IMR-90 (cell line): ENCODE measurements around the gene ATXN1. TPM values are rescaled to one million over a fixed set of nuclear protein-coding genes. Genes with fewer than 3 reads are reported as not detected.

Experiments used
- ATAC-seq: fragments of 200-7000 bp; cut with Tn5 transposase; 2 replicates; pipeline ENCODE4 v1.9.1; 2020; ENCODE audit warnings: low read depth, mild to moderate bottlenecking, moderate library complexity
- BruUV-seq: library from RNA; stranded (reverse); fragments of 400-500 nt; replicated peaks from 2 replicates; lab custom pipeline; 2021; lab: Mats Ljungman, UMichigan
- CTCF ChIA-PET: fragments of 300-600 bp; formaldehyde crosslinking; extraction: SDS; loops from one replicate; lab custom pipeline; 2021; ENCODE audit warnings: antibody characterized with exemption; lab: Yijun Ruan, JAX
- POLR2A ChIA-PET: fragments of 300-600 bp; sonication (Branson Sonifier 250); formaldehyde crosslinking; loops from one replicate; lab custom pipeline; 2022; ENCODE audit warnings: antibody characterized with exemption; ENCODE audit not compliant: unreplicated experiment; lab: Charles Lee
- DNase-seq: peaks from one replicate; pipeline ENCODE4 v3.0.0; 2013
- H2AFZ ChIP-seq: replicated peaks from 2 replicates; pipeline ENCODE3; 2013; ENCODE audit warnings: low read length, mild to moderate bottlenecking; ENCODE audit not compliant: poor library complexity
- H2AK5ac ChIP-seq: 2 replicates; pipeline ENCODE4 v1.6.1; 2013; ENCODE audit warnings: low read depth, low read length, inconsistent platforms
- H2AK9ac ChIP-seq: replicated peaks from 2 replicates; pipeline ENCODE3; 2013; ENCODE audit warnings: mild to moderate bottlenecking, low read depth, low read length, moderate library complexity; ENCODE audit not compliant: poor library complexity
- H2BK120ac ChIP-seq: 2 replicates; pipeline ENCODE4 v1.6.1; 2013; ENCODE audit warnings: low read depth, low read length, inconsistent platforms
- H2BK15ac ChIP-seq: 3 replicates; pipeline ENCODE4 v1.6.1; 2013; ENCODE audit warnings: low read depth, low read length, inconsistent platforms
- H2BK20ac ChIP-seq: 2 replicates; pipeline ENCODE4 v1.6.1; 2013; ENCODE audit warnings: low read depth, mild to moderate bottlenecking, inconsistent platforms, low read length, moderate library complexity
- H2BK5ac ChIP-seq: 2 replicates; pipeline ENCODE4 v1.6.1; 2013; ENCODE audit warnings: mild to moderate bottlenecking, low read depth, low read length, inconsistent platforms; ENCODE audit not compliant: poor library complexity, severe bottlenecking
- H3K14ac ChIP-seq: replicated peaks from 2 replicates; pipeline ENCODE4 v1.6.1; 2013; ENCODE audit warnings: low read depth, low read length, inconsistent platforms
- H3K18ac ChIP-seq: 2 replicates; pipeline ENCODE4 v1.6.1; 2013; ENCODE audit warnings: low read depth, low read length, control low read depth
- H3K23ac ChIP-seq: 2 replicates; pipeline ENCODE4 v1.6.1; 2013; ENCODE audit warnings: low read depth, low read length, inconsistent platforms
- H3K27ac ChIP-seq: 2 replicates; pipeline ENCODE4 v1.5.1; 2013; ENCODE audit warnings: mild to moderate bottlenecking, control low read depth, low read length; ENCODE audit not compliant: insufficient read depth
- H3K27me3 ChIP-seq: 2 replicates; pipeline ENCODE4 v1.6.1; 2013; ENCODE audit warnings: low read length; ENCODE audit not compliant: control insufficient read depth, insufficient read depth
- H3K36me3 ChIP-seq: 2 replicates; pipeline ENCODE4 v1.6.1; 2013; ENCODE audit warnings: low read length, mixed read lengths; ENCODE audit not compliant: control insufficient read depth, insufficient read depth
- H3K4ac ChIP-seq: 2 replicates; pipeline ENCODE4 v1.6.1; 2013; ENCODE audit warnings: low read depth, low read length, inconsistent platforms
- H3K4me1 ChIP-seq: 2 replicates; pipeline ENCODE4 v1.6.1; 2013; ENCODE audit warnings: low read length, mixed read lengths; ENCODE audit not compliant: control insufficient read depth, insufficient read depth
- H3K4me2 ChIP-seq: 2 replicates; pipeline ENCODE4 v1.6.1; 2013; ENCODE audit warnings: low read depth, mild to moderate bottlenecking, control low read depth, low read length, moderate library complexity
- H3K4me3 ChIP-seq: 2 replicates; pipeline ENCODE4 v1.5.1; 2013; ENCODE audit warnings: low read depth, mild to moderate bottlenecking, control low read depth, low read length, moderate library complexity; ENCODE audit not compliant: insufficient read depth
- H3K56ac ChIP-seq: 2 replicates; pipeline ENCODE4 v1.6.1; 2013; ENCODE audit warnings: low read length, inconsistent platforms; ENCODE audit not compliant: insufficient read depth; ENCODE audit errors: extremely low read depth
- H3K79me1 ChIP-seq, 2 experiments: 2 replicates each; pipeline ENCODE4 v1.6.1; 2013; ENCODE audit warnings: low read length in 2 of 2, inconsistent platforms in 1 of 2, low read depth in 1 of 2
- H3K9ac ChIP-seq: 2 replicates; pipeline ENCODE4 v1.6.1; 2013; ENCODE audit warnings: low read depth, low read length, control low read depth
- H3K9me1 ChIP-seq: 2 replicates; pipeline ENCODE4 v1.6.1; 2013; ENCODE audit warnings: low read length, inconsistent platforms; ENCODE audit not compliant: insufficient read depth
- H3K9me3 ChIP-seq: 2 replicates; pipeline ENCODE4 v1.6.1; 2013; ENCODE audit warnings: low read length; ENCODE audit not compliant: control insufficient read depth, insufficient read depth
- H4K20me1 ChIP-seq: 2 replicates; pipeline ENCODE4 v1.6.1; 2013; ENCODE audit warnings: low read length, inconsistent platforms; ENCODE audit not compliant: insufficient read depth
- H4K5ac ChIP-seq: 2 replicates; pipeline ENCODE4 v1.6.1; 2013; ENCODE audit warnings: mild to moderate bottlenecking, low read depth, low read length, control low read depth
- H4K8ac ChIP-seq, 2 experiments: 2 replicates each; pipeline ENCODE4 v1.6.1; 2013; ENCODE audit warnings: low read depth in 2 of 2, low read length in 2 of 2, control low read depth in 1 of 2, inconsistent platforms in 1 of 2
- H4K91ac ChIP-seq: 2 replicates; pipeline ENCODE4 v1.6.1; 2013; ENCODE audit warnings: low read depth, low read length, inconsistent platforms; ENCODE audit not compliant: insufficient read depth
- BHLHE40 ChIP-seq: fragments of 150-350 bp; IDR thresholded peaks from 2 replicates; pipeline ENCODE4 v1.6.1; 2016; ENCODE audit warnings: mild to moderate bottlenecking, low read depth, low read length
- MAFK ChIP-seq: IDR thresholded peaks from 2 replicates; pipeline ENCODE4 v1.6.1; 2012; ENCODE audit warnings: low read depth, low read length, improper control_type of control experiment
- WGBS, 2 experiments: methylation state at CpG; one replicate each; pipeline versions ENCODE4 v1.1.5 to v1.1.7; 2013; ENCODE audit warnings: missing lambda C conversion rate in 2 of 2; ENCODE audit not compliant: insufficient read length in 1 of 2; ENCODE audit errors: extremely low coverage in 2 of 2; 5-methylcytosine and 5-hydroxymethylcytosine counted together
- dilution Hi-C: fragments of 300-500 bp; cut with HindIII; formaldehyde crosslinking; loops from one replicate; pipeline ENCODE4 v1.14.3; 2018; ENCODE audit warnings: low sequenced_read_pairs; ENCODE audit not compliant: unreplicated experiment
- in situ Hi-C: fragments of 300-500 bp; cut with MboI; formaldehyde crosslinking; loops from 3 replicates; pipeline ENCODE4 v1.14.3; 2019; ENCODE audit warnings: low sequenced_read_pairs, inconsistent platforms, mixed read lengths
- intact Hi-C: fragments of 100-400 bp; cut with micrococcal nuclease; formaldehyde crosslinking; loops from 2 replicates; pipeline ENCODE4 v1.10.0; 2022
- polyA plus RNA-seq, 3 experiments: library from polyadenylated mRNA; depleted of rRNA; stranded (reverse); fragments of >200 nt; gene quantifications; 2 replicates each; pipeline ENCODE4 v1.2.3, GENCODE V29; 2012; ENCODE audit warnings: low replicate concordance in 1 of 3
- total RNA-seq: library from RNA; depleted of rRNA; stranded (reverse); fragments of >200 nt; gene quantifications from 2 replicates; pipeline ENCODE4 v1.2.3, GENCODE V29; 2012
- TF ChIP-seq, protein P1 (sequence below): conservative IDR thresholded peaks from 2 replicates; pipeline ENCODE4 v1.5.1; 2012; ENCODE audit warnings: mild to moderate bottlenecking, low read depth, low read length, improper control_type of control experiment

ATXN1 gene
- total and polyA plus RNA-seq, 2 of the 4 experiments (the other 2 are of a cell fraction) = 7.3 to 11.1 TPM

DNA sequence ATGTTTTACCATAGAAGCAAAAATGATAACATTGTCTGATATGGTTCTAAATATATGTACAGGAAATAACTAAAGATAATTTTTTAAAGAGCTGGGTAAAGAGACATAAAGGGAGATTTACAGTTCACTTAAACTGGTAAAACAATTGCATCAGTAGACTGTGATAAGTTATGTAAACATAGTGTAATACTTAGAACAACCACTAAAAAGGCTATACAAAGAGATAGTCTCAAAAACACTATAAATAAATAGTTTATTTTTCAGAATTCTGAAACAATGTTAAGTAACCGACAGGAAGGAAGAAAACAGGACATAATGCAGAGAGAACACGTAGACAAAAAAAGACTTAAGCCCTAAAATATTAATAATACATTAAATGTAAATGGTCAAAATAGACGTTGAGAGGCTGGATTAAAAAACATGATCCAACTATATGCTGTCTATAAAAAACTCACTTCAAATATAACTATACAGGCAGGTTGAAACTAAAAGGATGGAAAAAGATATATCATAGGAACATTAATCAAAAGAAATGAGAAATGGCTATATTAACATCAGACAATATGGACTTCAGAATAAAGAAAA, 32.7 kb upstream of the ATXN1 start:
- Histone ChIP-seq H3K4me2 (no peak overlapping the region), H2AK9ac (no peak overlapping the region), H4K20me1 (no peaks in the 10 kb centered on the region), H3K18ac (no peak overlapping the region), H3K4me3 (no peak overlapping the region), H2AFZ (no peak overlapping the region), H3K9me1 (no peaks in the 10 kb centered on the region), H3K9me3 (no peaks in the 10 kb centered on the region), H2AK5ac (no peak overlapping the region), H2BK5ac (no peak overlapping the region), H2BK20ac (no peak overlapping the region), H4K8ac (no peak overlapping the region), H4K5ac (no peak overlapping the region), H2BK15ac (no peak overlapping the region), H4K91ac (no peak overlapping the region), H3K56ac (no peak overlapping the region), H3K9ac (no peak overlapping the region), H3K23ac (no peak overlapping the region), H3K27ac (no peak overlapping the region), H3K27me3 (no peaks in the 10 kb centered on the region), H3K14ac (no peak overlapping the region), H3K4ac (no peak overlapping the region), H3K36me3 (no peaks in the 10 kb centered on the region), H3K79me1 (no peaks in the 10 kb centered on the region), H2BK120ac (no peak overlapping the region), H3K4me1 (no peaks in the 10 kb centered on the region)
- TF ChIP-seq, protein P1, sequence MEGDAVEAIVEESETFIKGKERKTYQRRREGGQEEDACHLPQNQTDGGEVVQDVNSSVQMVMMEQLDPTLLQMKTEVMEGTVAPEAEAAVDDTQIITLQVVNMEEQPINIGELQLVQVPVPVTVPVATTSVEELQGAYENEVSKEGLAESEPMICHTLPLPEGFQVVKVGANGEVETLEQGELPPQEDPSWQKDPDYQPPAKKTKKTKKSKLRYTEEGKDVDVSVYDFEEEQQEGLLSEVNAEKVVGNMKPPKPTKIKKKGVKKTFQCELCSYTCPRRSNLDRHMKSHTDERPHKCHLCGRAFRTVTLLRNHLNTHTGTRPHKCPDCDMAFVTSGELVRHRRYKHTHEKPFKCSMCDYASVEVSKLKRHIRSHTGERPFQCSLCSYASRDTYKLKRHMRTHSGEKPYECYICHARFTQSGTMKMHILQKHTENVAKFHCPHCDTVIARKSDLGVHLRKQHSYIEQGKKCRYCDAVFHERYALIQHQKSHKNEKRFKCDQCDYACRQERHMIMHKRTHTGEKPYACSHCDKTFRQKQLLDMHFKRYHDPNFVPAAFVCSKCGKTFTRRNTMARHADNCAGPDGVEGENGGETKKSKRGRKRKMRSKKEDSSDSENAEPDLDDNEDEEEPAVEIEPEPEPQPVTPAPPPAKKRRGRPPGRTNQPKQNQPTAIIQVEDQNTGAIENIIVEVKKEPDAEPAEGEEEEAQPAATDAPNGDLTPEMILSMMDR = 0 out of 2 replicates have a peak, but pooled peaks have one; percentile 9
- TF ChIP-seq BHLHE40 (no peak), MAFK (no peak)
- BruUV-seq = no TSS peak
- WGBS, 2 experiments = no CpG with 5 or more reads among the region's 3 CpGs
- dilution Hi-C loops (no loop called here), intact Hi-C loops (no loop called here), in situ Hi-C loops (no loop called here)
- ATAC-seq (no peak), DNase-seq (no peak)
- CTCF ChIA-PET = no interaction called here
- POLR2A ChIA-PET = no interaction called here
